Tibial artery (tissue), 4 donors: ENCODE data around the gene NPSR1.

ENCODE experiments used
- DNase-seq, 2 donors: peaks; one replicate each; pipeline ENCODE4 v3.0.0-alpha.2; 2019
- H3K27ac ChIP-seq, 2 donors: fragments of 200-600 bp; sonication (generic) in 1 of 2; 1 replicate in 1 of 2; 2 replicates in 1 of 2; pipeline ENCODE4 v1.5.1; 2018 to 2019; ENCODE audit warnings: mild to moderate bottlenecking in 1 of 2
- H3K27me3 ChIP-seq, 2 donors: fragments of 200-600 bp; sonication (generic) in 1 of 2; one replicate each; pipeline versions ENCODE4 v1.5.1 to v1.6.0; 2016 to 2019
- H3K36me3 ChIP-seq, 3 donors: fragments of 200-600 bp; sonication (generic) in 2 of 3; one replicate each; pipeline ENCODE4 v1.5.1; 2016 to 2019; ENCODE audit warnings: mild to moderate bottlenecking in 2 of 3
- H3K4me1 ChIP-seq, 4 donors: fragments of 200-600 bp; sonication (generic) in 2 of 4; 1 replicate in 3 of 4; 2 replicates in 1 of 4; pipeline ENCODE4 v1.5.1; 2016 to 2019
- H3K4me3 ChIP-seq, 2 donors: fragments of 200-600 bp; sonication (generic) in 1 of 2; 1 replicate in 1 of 2; 2 replicates in 1 of 2; pipeline ENCODE4 v1.5.1; 2018 to 2019; ENCODE audit warnings: mild to moderate bottlenecking in 2 of 2
- H3K9me3 ChIP-seq, 3 donors: fragments of 200-600 bp; sonication (generic) in 1 of 3; one replicate each; pipeline ENCODE4 v1.5.1; 2016 to 2019
- CTCF ChIP-seq, 2 experiments: fragments of 200-600 bp in 1 of 2; fragments of 450-650 bp in 1 of 2; IDR thresholded peaks; one replicate each; pipeline ENCODE4 v1.5.1; 2017 to 2019; ENCODE audit warnings: antibody characterized with exemption in 2 of 2, mild to moderate bottlenecking in 1 of 2, moderate library complexity in 1 of 2
- intact Hi-C: fragments of 100-400 bp; cut with DNase I; formaldehyde crosslinking; loops from one replicate; pipeline ENCODE4 v1.15.0; 2023; ENCODE audit warnings: low total_unique reads

The NPSR1 gene

GRCh38 chr7:34747176-34747781, 89.3 kb downstream of the NPSR1 start:
- Histone ChIP-seq H3K27ac (no peak overlapping the region), H3K4me1 (no peaks in the 10 kb centered on the region), H3K27me3 (no peaks in the 10 kb centered on the region), H3K36me3 (no peaks in the 10 kb centered on the region), H3K9me3 (no peaks in the 10 kb centered on the region), H3K4me3 (no peak overlapping the region)
- intact Hi-C loops, result no loop called here
- no peak for DNase-seq
- no peak for TF ChIP-seq CTCF (IDR thresholded peaks at IDR 0.05)

GRCh38 chr7:34747867-34748727, 90.1 kb downstream of the NPSR1 start:
- H3K9me3 ChIP-seq, result no peaks in the 10 kb centered on the region
- DNase-seq, result no peak
- no peaks in the 10 kb centered on the region for H3K36me3 ChIP-seq
- H3K27ac ChIP-seq, result no peak overlapping the region
- TF ChIP-seq CTCF (IDR thresholded peaks at IDR 0.05), result no peak
- no peak overlapping the region for H3K4me3 ChIP-seq
- no peaks in the 10 kb centered on the region for H3K27me3 ChIP-seq
- no peaks in the 10 kb centered on the region for H3K4me1 ChIP-seq
- intact Hi-C loops, result no loop called here

- no peaks in the 10 kb centered on the region for H3K27me3 ChIP-seq
- H3K36me3 ChIP-seq, result no peaks in the 10 kb centered on the region
- no peak overlapping the region for H3K27ac ChIP-seq
- H3K4me1 ChIP-seq, result no peaks in the 10 kb centered on the region
- no peak overlapping the region for H3K4me3 ChIP-seq
- intact Hi-C loops, result no loop called here
- H3K9me3 ChIP-seq, result no peaks in the 10 kb centered on the region
- TF ChIP-seq CTCF (IDR thresholded peaks at IDR 0.05), result no peak
- no peak for DNase-seq
Measured at GRCh38 chr7:34748728-34749089, 90.7 kb downstream of the NPSR1 start.

GRCh38 chr7:34749446-34749845, 91.4 kb downstream of the NPSR1 start:
- Histone ChIP-seq H3K27me3 (no peaks in the 10 kb centered on the region), H3K27ac (no peak overlapping the region), H3K36me3 (no peaks in the 10 kb centered on the region), H3K4me3 (no peak overlapping the region), H3K4me1 (no peaks in the 10 kb centered on the region), H3K9me3 (no peaks in the 10 kb centered on the region)
- TF ChIP-seq CTCF (IDR thresholded peaks at IDR 0.05), result no peak
- DNase-seq, result no peak
- intact Hi-C loops, result no loop called here

GRCh38 chr7:34750209-34750608, 92.2 kb downstream of the NPSR1 start:
- no peak overlapping the region for H3K27ac ChIP-seq
- no peak overlapping the region for H3K4me3 ChIP-seq
- no peaks in the 10 kb centered on the region for H3K4me1 ChIP-seq
- H3K9me3 ChIP-seq, result no peaks in the 10 kb centered on the region
- H3K36me3 ChIP-seq, result no peaks in the 10 kb centered on the region
- intact Hi-C loops, result no loop called here
- no peaks in the 10 kb centered on the region for H3K27me3 ChIP-seq
- no peak for DNase-seq
- TF ChIP-seq CTCF (IDR thresholded peaks at IDR 0.05), result no peak
